CD4-positive, alpha-beta memory T cell (primary cell): Measurements from ENCODE around the gene HEBP2. TPM values are rescaled to one million over a fixed set of nuclear protein-coding genes. Genes with fewer than 3 reads are reported as not detected.
A peak's percentile ranks its signal among the peaks of the same experiment; 100 is the strongest.

ENCODE experiments used
- CTCF ChIA-PET: fragments of 350-600 bp; sonication (Branson Sonifier 250); formaldehyde crosslinking; loops from one replicate; lab custom pipeline; 2021; ENCODE audit warnings: inconsistent platforms; ENCODE audit not compliant: partially characterized antibody; lab: Charles Lee
- POLR2A ChIA-PET: fragments of 350-600 bp; sonication (Branson Sonifier 250); formaldehyde crosslinking; loops from one replicate; lab custom pipeline; 2021; ENCODE audit not compliant: partially characterized antibody; lab: Charles Lee
- DNase-seq, 5 donors: peaks; one replicate each; pipeline versions ENCODE4 v3.0.0 to v3.0.0-alpha.2; 2020 to 2022; ENCODE audit warnings: mixed read lengths in 1 of 5
- H3K27ac ChIP-seq: one replicate; pipeline ENCODE4 v1.7.0; 2013; ENCODE audit warnings: low read depth, low read length
- H3K27me3 ChIP-seq: 2 replicates; pipeline ENCODE4 v1.7.0; 2013; ENCODE audit warnings: mild to moderate bottlenecking, low read length, moderate library complexity; ENCODE audit not compliant: insufficient read depth
- H3K36me3 ChIP-seq: 2 replicates; pipeline ENCODE4 v1.7.0; 2013; ENCODE audit warnings: mild to moderate bottlenecking, low read length, moderate library complexity; ENCODE audit not compliant: insufficient read depth
- H3K4me1 ChIP-seq: 2 replicates; pipeline ENCODE4 v1.7.0; 2013; ENCODE audit warnings: mild to moderate bottlenecking, low read length, moderate library complexity; ENCODE audit not compliant: insufficient read depth
- H3K4me3 ChIP-seq, 2 donors: one replicate each; pipeline ENCODE4 v1.7.0; 2013; ENCODE audit warnings: low read length in 2 of 2, mild to moderate bottlenecking in 1 of 2
- H3K9me3 ChIP-seq, 2 donors: one replicate each; pipeline ENCODE4 v1.7.0; 2013; ENCODE audit warnings: low read length in 2 of 2, control low read depth in 1 of 2; ENCODE audit not compliant: control insufficient read depth in 1 of 2
- H3K27ac Mint-ChIP-seq, 7 donors: one replicate each; pipeline ENCODE4 v1.8.0; 2020 to 2021; ENCODE audit warnings: mixed read lengths in 7 of 7, mild to moderate bottlenecking in 6 of 7, inconsistent platforms in 3 of 7, moderate library complexity in 3 of 7
- H3K27me3 Mint-ChIP-seq, 2 donors: one replicate each; pipeline ENCODE4 v1.8.0; 2020 to 2021; ENCODE audit warnings: mixed read lengths in 2 of 2
- H3K36me3 Mint-ChIP-seq, 2 donors: one replicate each; pipeline ENCODE4 v1.8.0; 2020 to 2021; ENCODE audit warnings: mixed read lengths in 2 of 2, inconsistent platforms in 1 of 2, mild to moderate bottlenecking in 1 of 2
- H3K4me1 Mint-ChIP-seq, 4 donors: one replicate each; pipeline ENCODE4 v1.8.0; 2020 to 2021; ENCODE audit warnings: mixed read lengths in 4 of 4, mild to moderate bottlenecking in 1 of 4
- H3K4me3 Mint-ChIP-seq, 8 donors: one replicate each; pipeline ENCODE4 v1.8.0; 2020 to 2021; ENCODE audit warnings: mixed read lengths in 8 of 8, mild to moderate bottlenecking in 7 of 8, moderate library complexity in 6 of 8, inconsistent platforms in 3 of 8
- H3K9me3 Mint-ChIP-seq, 8 donors: one replicate each; pipeline ENCODE4 v1.8.0; 2020 to 2021; ENCODE audit warnings: mixed read lengths in 8 of 8, mild to moderate bottlenecking in 5 of 8, inconsistent platforms in 3 of 8, moderate library complexity in 1 of 8
- intact Hi-C: fragments of 100-400 bp; cut with micrococcal nuclease; formaldehyde crosslinking; loops from one replicate; pipeline ENCODE4 v1.15.1; 2023
- microRNA-seq: library from miRNA; unstranded; fragments of <30 nt; microRNA quantifications from one replicate; pipeline ENCODE4 v1.2.0, GENCODE V29; 2021; ENCODE audit warnings: borderline replicate concordance, borderline number of aligned reads, borderline microRNAs expressed, mixed read lengths
- polyA plus RNA-seq, 2 donors: library from polyadenylated mRNA; unstranded; fragments of 300-500 nt; fragmentation: Illumina TruSeq; gene quantifications; one replicate each; pipeline ENCODE4 v1.2.3, GENCODE V29; 2021
- total RNA-seq, 2 experiments: library from RNA; stranded (reverse); gene quantifications; one replicate each; pipeline ENCODE4 v1.2.3, GENCODE V29; 2021

Gene HEBP2
- total and polyA plus RNA-seq, 4 experiments from 2014 or later: 47.2 to 52.7 (median 48.8) TPM

DNA sequence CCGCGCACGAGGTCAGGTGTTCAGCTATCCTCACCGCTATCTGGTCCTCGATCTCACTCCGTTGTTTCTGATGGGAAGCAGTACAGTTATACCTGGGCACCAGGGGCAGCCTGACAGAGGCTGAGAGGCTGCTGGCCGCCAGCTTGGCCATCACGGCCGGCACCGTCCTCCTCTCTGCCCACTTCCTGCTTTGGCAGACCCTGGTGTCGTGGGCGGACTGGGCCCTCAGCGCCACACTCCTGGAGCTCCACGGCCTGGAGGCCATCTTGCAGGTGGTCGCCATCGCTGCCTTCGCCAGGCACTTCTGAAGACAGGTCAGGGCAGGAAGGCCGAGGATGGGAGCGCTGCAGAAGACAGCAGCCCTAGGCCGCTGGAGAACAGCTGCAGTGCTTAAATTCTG, 60.1 kb downstream of the HEBP2 start:
- H3K36me3 ChIP-seq: no peaks in the 10 kb centered on the region
- peak overlapping the region in 1 of 8 donors; percentile 22 for H3K4me3 Mint-ChIP-seq
- ChIA-PET POLR2A (interaction anchor here (1.5 kb wide), 1 partner anchor 8 kb away, joined by 4 read pairs; no protein-coding TSS in a partner anchor), CTCF (interaction anchor here (1.4 to 2.2 kb wide), 2 partner anchors 8 to 125 kb away, joined by 3 to 5 read pairs; no protein-coding TSS in a partner anchor)
- no peak overlapping the region for H3K4me3 ChIP-seq
- no peaks in the 10 kb centered on the region for H3K4me1 Mint-ChIP-seq
- H3K27me3 Mint-ChIP-seq: no peaks in the 10 kb centered on the region
- H3K36me3 Mint-ChIP-seq: peaks cover 2 to 5% of the 10 kb centered on the region in 2 donors
- no peak overlapping the region for H3K27ac ChIP-seq
- peaks cover 0 to 4% (median 0%) of the 10 kb centered on the region in 8 donors for H3K9me3 Mint-ChIP-seq
- H3K9me3 ChIP-seq: no peaks in the 10 kb centered on the region
- H3K4me1 ChIP-seq: no peaks in the 10 kb centered on the region
- intact Hi-C loops: no loop called here
- DNase-seq: no peak
- no peaks in the 10 kb centered on the region for H3K27me3 ChIP-seq
- H3K27ac Mint-ChIP-seq: no peak overlapping the region

GRCh38 chr6:138465007-138465645, 61.1 kb downstream of the HEBP2 start:
- H3K27ac Mint-ChIP-seq: peak overlapping the region in 1 of 7 donors; percentile 2
- ChIA-PET CTCF (interaction anchor here (0.6 to 2.2 kb wide), 4 partner anchors 9 to 124 kb away, joined by 3 to 5 read pairs (median 4); no protein-coding TSS in a partner anchor), POLR2A (interaction anchor here (1.5 kb wide), 1 partner anchor 9 kb away, joined by 4 read pairs; no protein-coding TSS in a partner anchor)
- H3K9me3 ChIP-seq: no peaks in the 10 kb centered on the region
- no peak for DNase-seq
- no peaks in the 10 kb centered on the region for H3K4me1 Mint-ChIP-seq
- peaks cover 2 to 5% of the 10 kb centered on the region in 2 donors for H3K36me3 Mint-ChIP-seq
- no peaks in the 10 kb centered on the region for H3K27me3 ChIP-seq
- H3K4me3 ChIP-seq: no peak overlapping the region
- intact Hi-C loops: no loop called here
- H3K9me3 Mint-ChIP-seq: peaks cover 0 to 4% (median 0%) of the 10 kb centered on the region in 8 donors
- no peaks in the 10 kb centered on the region for H3K27me3 Mint-ChIP-seq
- H3K4me1 ChIP-seq: no peaks in the 10 kb centered on the region
- no peak overlapping the region for H3K27ac ChIP-seq
- no peaks in the 10 kb centered on the region for H3K36me3 ChIP-seq
- no peak overlapping the region for H3K4me3 Mint-ChIP-seq

DNA sequence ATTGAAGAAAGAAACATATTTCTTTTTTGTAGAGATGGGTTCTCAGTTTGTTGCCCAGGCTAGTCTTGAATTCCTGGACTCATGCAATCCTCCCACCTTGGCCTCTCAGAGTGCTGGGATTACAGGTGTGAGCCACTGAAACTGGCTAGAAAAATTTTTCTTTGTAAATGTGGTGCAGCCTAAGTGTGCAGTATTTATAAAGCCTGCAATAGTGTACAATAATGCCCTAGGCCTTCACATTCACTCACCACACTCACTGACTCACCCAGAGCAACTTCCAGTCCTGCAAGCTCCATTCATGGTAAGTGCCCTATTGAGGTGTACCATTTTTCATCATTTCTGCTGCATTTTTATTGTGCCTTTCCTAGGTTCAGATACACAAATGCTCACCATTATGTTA, 63.9 kb downstream of the HEBP2 start:
- H3K27me3 Mint-ChIP-seq: no peaks in the 10 kb centered on the region
- no peaks in the 10 kb centered on the region for H3K9me3 Mint-ChIP-seq
- no peak overlapping the region for H3K27ac Mint-ChIP-seq
- Histone ChIP-seq H3K27ac (no peak overlapping the region), H3K36me3 (no peaks in the 10 kb centered on the region), H3K9me3 (no peaks in the 10 kb centered on the region), H3K4me3 (no peak overlapping the region), H3K4me1 (no peaks in the 10 kb centered on the region), H3K27me3 (no peaks in the 10 kb centered on the region)
- CTCF ChIA-PET: interaction anchor here (0.7 to 1.1 kb wide), 3 partner anchors 9 to 41 kb away, joined by 3 read pairs; no protein-coding TSS in a partner anchor
- intact Hi-C loops: no loop called here
- H3K4me1 Mint-ChIP-seq: no peaks in the 10 kb centered on the region
- H3K4me3 Mint-ChIP-seq: no peak overlapping the region
- POLR2A ChIA-PET: no interaction called here
- peaks cover 0 to 2% of the 10 kb centered on the region in 2 donors for H3K36me3 Mint-ChIP-seq
- no peak for DNase-seq

GRCh38 chr6:138468320-138469015, 64.4 kb downstream of the HEBP2 start:
- no peaks in the 10 kb centered on the region for H3K9me3 ChIP-seq
- Mint-ChIP-seq H3K27me3 (no peaks in the 10 kb centered on the region), H3K27ac (no peak overlapping the region), H3K9me3 (no peaks in the 10 kb centered on the region), H3K4me1 (no peaks in the 10 kb centered on the region), H3K4me3 (no peak overlapping the region), H3K36me3 (peaks cover 0 to 2% of the 10 kb centered on the region in 2 donors)
- ChIA-PET CTCF (interaction anchor here (0.7 to 1.9 kb wide), 4 partner anchors 8 to 41 kb away, joined by 3 to 5 read pairs (median 3); no protein-coding TSS in a partner anchor), POLR2A (no interaction called here)
- no peak overlapping the region for H3K4me3 ChIP-seq
- no peaks in the 10 kb centered on the region for H3K27me3 ChIP-seq
- H3K4me1 ChIP-seq: no peaks in the 10 kb centered on the region
- no peak for DNase-seq
- H3K27ac ChIP-seq: no peak overlapping the region
- no peaks in the 10 kb centered on the region for H3K36me3 ChIP-seq
- intact Hi-C loops: no loop called here

Small RNA genes within 50 kb of the gene (microRNA-seq; reads per million reads assigned to microRNA genes)
- not detected for gene MIR3145

Other genes starting within 250 kb of the HEBP2 start
- gene ARFGEF3, start 242.3 kb upstream of the HEBP2 start, total RNA-seq: under 1 TPM in 1 of 2 experiments, not detected in 1; 0.03 TPM
- gene ARFGEF3, start 242.3 kb upstream of the HEBP2 start, polyA plus RNA-seq: not detected
- not detected for gene PBOV1, start 185.7 kb upstream of the HEBP2 start, total RNA-seq
- not detected for gene PBOV1, start 185.7 kb upstream of the HEBP2 start, polyA plus RNA-seq
- gene SMIM28, start 26.3 kb upstream of the HEBP2 start, total RNA-seq: not detected
- not detected for gene SMIM28, start 26.3 kb upstream of the HEBP2 start, polyA plus RNA-seq
- under 1 TPM; 0.53 to 0.58 TPM for gene NHSL1, start 95.3 kb downstream of the HEBP2 start, total RNA-seq
- gene NHSL1, start 95.3 kb downstream of the HEBP2 start, polyA plus RNA-seq: not detected